LNCaP clone FGC (cell line): ENCODE results near the gene PRPSAP1.

Source experiments
- DNase-seq: peaks from one replicate; pipeline ENCODE4 v3.0.0-alpha.2; 2011; ENCODE audit warnings: low read depth
- H3K4me3 ChIP-seq: 2 replicates; pipeline ENCODE4 v1.5.1; 2011; ENCODE audit warnings: mild to moderate bottlenecking, low read depth, low read length, control low read depth
- TF ChIP-seq, protein P1 (sequence below): IDR thresholded peaks from 2 replicates; pipeline ENCODE4 v1.5.1; 2012; ENCODE audit warnings: mild to moderate bottlenecking; ENCODE audit not compliant: control insufficient read depth, insufficient read depth; ENCODE audit errors: extremely low read depth

The PRPSAP1 gene

DNA sequence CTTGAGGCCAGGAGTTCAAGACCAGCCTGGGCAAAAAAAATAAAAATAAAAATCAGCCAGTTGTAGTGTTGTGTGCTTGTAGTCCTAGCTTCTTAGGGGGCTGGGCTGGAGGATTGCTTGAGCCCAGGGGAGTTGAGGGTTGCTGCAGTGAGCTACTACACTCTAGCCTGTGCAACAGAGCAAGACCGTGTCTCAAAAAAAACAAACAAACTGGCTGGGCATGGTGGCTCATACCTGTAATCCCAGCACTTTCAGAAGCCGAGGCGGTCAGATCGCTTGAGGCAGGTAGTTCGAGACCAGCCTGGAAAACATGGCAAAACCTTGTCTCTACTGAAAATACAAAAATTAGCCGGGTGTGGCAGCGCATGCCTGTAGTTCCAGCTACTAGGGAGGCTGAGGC is 93.5 kb downstream of the PRPSAP1 start:
- TF ChIP-seq, protein P1, sequence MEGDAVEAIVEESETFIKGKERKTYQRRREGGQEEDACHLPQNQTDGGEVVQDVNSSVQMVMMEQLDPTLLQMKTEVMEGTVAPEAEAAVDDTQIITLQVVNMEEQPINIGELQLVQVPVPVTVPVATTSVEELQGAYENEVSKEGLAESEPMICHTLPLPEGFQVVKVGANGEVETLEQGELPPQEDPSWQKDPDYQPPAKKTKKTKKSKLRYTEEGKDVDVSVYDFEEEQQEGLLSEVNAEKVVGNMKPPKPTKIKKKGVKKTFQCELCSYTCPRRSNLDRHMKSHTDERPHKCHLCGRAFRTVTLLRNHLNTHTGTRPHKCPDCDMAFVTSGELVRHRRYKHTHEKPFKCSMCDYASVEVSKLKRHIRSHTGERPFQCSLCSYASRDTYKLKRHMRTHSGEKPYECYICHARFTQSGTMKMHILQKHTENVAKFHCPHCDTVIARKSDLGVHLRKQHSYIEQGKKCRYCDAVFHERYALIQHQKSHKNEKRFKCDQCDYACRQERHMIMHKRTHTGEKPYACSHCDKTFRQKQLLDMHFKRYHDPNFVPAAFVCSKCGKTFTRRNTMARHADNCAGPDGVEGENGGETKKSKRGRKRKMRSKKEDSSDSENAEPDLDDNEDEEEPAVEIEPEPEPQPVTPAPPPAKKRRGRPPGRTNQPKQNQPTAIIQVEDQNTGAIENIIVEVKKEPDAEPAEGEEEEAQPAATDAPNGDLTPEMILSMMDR, result no peak
- H3K4me3 ChIP-seq, result no peak overlapping the region
- DNase-seq, result no peak
